ENCODE data around the gene MAT1A.

Gene MAT1A

DNA sequence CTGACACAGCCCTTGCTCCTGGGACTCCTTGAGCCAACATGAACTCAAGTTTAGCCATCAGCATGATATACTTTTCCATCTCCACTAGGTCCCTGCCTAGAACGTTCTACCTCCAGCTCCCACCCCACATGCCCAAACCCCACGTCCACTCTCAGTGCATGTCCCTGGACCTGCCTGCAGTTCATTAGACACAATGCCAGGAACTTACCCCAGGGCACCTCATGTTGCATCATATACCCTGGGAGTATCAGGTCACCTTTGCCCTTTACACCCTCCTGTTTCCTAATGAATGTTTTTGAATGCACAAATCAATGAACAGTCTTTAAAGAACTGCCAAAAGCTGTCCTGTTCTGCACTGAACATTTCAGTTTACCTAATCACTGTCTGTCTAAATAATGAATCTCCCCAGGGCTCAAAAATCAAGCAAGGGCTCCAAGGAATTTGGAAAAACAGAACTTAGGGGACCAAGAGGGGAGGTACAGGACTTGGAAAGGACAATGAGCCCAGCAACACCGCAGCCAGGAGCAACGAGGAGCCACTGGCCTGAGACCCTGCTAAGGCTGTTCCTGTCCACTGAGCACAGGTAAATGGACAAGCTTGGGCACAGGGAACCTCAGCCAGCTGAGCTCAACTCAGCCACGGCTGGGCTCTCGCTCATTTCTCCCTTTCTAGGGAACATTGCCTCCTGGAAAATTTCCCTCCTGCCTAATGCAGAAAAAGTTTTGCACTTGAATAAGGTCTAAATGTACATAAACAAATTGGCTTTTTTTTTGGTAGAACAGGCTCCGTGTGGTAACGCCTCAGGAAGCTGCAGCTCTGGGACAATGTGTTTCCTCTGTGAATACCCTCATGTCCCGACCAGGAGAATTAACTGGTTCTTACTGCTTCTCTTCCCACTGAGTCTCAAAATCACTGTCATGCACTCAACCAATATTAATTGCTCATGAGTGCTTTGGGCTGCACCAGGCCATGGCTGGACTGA is 7.4 kb downstream of the MAT1A start:
- FAIRE-seq = no peak

DNA sequence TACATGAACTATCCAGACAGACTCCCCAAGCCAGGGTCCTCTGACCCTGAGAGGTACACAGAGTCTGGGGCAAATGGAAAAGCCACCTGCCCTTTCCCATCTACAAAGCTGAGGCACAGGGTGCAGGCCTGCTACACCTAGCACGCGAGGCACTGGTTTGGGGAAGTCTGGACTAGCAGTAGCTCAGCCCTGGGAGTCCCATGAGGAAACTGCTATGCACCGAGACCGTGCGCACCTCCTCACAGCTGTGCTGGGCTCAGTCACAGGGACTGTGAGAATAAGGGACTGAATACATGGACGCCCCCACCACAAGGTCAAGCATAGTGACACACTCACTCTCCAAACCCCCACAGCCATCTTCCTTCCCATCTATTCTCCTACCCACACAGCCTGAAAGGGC is 8.2 kb downstream of the MAT1A start:
- no peak for FAIRE-seq

DNA sequence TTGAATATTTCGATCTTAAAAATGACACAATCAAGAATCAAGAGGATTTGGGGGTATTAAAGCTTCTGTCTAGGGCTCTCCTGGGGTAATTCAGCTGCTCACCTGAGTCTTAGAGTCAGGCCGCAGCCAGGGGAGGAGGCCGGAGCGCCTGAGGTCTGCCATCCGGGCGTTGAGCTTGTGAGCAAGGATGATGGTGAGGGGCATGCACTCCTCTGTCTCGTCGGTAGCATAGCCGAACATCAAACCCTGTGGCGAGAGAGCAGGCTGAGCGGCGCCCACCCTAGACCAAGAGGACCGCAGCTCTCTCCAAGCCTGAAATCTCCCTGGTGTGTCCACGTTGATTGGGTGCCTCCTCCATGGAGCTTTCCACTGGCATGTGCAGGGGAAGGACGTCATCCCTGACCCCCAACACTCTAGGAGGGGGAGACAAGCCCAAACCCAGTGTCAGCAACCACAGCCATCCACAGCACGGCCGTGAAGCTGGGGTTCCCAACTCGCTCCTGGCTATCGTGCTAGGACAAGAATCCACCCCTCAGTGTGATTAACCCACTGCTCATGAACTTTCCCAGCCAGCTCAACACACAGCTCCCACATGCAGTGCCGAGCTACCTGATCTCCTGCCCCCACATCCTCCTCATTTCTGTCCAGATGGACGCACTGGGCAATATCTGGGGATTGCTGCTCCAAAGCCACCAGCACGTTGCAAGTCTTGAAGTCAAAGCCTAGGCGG is 9.2 kb downstream of the MAT1A start:
- FAIRE-seq = no peak

DNA sequence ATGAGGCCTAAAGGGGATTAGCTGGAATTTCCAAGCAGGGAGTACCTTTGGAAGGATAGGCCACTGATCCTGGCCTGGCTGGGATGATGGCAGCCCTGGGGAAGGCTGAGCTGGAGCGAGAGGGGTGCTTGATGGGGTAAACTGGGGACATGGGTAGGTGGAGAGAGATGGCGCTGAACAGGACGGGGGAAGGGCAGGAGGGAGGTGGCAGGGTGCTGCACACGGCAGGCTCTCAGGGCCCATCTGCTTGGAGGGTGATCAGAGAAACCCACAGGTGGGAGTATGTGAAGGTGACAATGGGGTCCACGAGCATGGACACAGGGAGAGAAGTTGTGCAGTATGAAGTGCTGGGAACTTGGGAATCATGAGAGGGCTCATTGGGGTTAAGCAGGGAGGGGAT is 10.3 kb downstream of the MAT1A start:
- FAIRE-seq = no peak

DNA sequence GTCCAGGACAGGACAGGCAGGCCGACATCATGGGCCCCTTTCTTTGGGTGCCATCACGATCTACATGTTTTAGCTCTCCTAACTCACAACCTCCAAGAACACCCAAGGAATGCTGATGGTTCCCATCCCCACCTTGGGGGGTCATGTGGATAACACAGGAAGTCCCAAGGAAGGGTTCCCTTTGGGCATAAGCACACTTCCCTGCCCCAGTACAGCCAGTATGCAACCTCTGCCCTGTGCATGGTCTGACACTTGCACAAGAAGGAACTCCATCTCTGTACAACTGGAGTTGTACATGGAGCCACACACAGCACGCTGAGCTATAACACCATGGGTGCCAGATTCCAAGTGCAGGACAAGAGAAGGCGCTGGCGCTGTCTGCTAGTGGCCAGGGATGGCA is 11.0 kb downstream of the MAT1A start:
- no peak for FAIRE-seq

DNA sequence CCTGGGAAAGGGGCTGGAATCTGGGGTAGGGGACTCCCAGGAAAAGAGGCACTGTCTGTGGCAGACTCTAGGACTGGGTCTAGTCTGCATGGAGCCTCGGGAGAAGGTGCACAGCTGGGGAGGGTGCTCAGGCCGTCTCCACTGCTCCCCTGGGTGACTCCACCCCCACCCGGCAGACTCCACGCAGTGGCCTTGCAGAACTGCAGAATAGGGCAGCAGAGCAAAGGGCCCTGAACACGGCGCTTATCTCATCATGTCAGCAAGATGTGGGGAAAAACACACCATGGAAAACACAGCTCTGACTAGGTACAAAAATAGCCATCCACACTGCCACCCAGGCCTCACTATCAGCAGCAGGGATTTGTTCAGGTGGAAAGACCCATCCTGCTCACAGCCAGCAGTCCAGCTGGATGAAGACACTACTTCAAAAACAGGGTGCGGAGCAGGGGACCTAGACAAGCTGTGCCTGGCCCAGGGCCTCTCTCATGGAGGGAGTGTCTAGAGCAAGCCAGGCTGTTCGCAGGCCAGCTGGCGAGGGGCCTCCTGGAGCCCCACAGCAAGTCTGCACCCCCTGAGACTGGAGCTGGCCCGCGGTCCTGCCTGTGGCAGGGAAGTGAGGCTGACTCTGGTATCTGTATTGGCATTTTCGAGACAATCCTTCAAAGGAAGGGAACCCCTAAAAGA is 11.7 kb downstream of the MAT1A start:
- FAIRE-seq = no peak

DNA sequence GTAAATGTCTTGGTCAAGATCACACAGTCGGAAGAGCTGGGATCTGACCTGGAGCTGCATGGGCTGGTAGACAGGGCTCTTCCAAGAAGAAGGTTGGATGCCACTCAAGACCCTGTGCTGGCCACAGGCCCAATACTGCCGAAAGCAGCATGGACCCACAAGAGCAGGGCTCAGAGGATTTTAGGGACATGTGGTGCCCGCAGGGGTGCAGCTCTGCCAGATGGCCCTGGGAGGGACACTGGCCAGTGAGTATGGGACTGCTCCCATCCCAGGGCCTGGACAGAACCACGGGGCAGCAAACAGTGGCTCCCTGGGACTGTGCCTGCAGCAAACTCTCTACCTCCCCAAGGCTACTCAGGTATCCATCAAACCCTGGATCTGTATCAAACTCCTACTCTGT is 12.4 kb downstream of the MAT1A start:
- FAIRE-seq = no peak

DNA sequence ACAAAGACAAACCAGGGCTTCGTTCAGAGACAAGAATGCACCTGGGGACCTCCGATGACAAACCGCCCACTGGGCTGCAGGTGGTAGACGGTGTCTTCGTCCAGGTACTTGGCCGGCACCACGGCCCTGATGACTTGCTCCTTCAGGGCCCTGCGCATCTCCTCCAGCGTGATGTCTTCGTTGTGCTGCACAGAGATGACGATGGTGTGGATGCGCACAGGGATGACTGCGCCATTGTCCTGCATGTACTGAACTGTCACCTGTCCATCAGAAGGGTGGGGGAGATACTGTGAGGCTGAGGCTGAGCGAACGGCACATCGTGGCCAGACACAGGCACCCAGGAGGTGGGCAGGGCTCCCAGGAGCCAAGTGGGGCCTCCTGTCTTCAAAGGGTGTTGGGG is 13.1 kb downstream of the MAT1A start:
- no peak for FAIRE-seq

DNA sequence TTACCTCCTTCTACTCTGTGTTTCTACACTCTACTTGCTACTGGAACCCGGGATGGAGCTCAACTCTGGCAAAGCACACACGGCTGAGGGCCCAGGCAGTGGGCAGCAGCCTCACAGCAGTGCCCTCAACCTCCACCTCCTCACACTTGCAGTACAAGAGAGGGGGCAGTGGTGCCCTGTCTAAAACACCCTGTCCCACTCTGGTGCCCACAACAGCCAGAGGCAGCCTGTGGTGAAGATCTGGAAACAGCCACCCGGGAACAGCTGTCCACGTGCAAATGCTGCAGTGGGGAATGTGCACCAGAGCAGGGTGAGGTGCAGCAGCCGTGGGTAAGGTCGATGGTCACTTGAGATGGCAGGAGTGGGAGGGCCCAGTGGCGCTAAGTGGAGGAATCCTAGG is 13.7 kb downstream of the MAT1A start:
- FAIRE-seq = no peak

DNA sequence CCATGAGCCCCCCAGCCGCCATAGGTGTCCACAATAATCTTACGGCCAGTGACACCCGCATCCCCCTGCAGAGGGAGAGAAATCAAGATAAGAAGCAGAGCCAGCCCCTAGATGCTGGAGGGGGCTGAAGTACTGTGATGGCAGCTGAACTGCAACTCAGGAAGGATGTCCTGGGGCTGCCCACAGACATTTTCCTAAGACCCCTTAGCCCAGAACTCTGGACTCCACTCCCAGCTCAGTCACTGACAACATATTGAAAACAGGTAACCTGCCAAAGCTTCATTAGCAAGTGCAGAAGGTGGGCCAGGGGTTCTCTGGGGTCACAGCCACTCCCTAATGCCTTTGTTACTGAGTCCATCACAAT is 14.3 kb downstream of the MAT1A start:
- no peak for FAIRE-seq

DNA sequence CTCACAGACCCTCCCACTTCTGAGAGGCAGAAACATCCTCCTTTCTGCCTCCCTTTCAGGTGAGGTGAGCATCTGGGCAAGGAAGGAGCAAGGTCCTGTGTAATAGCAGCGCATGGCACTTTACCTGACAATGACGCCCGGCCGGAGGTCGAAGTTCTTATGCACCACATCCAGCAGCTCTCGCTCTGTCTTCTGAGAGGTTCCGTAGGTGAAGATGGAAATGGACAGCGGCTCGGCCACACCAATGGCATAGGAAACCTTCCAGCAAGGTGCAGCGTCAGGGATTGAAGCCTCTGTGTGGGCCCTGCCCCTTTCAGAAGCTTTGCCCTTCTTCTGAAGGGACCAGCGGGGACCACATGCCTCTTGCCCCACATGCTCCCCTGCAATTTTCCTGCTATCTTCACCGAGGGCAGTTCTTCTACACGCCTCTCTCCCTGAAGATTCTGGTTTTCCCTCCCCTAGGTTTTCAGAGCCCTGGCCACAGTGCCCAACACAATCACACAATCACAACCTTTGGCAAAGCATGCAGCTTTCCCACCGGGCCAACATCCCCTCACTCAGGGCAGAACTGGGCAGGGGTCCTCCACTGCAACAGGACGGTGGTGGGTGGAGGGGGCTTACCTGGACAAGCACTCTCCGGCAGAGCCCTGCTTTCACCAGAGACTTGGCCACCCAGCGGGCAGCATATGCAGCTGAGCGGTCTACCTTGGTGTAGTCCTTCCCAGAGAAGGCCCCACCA is 14.9 kb downstream of the MAT1A start:
- FAIRE-seq = no peak

DNA sequence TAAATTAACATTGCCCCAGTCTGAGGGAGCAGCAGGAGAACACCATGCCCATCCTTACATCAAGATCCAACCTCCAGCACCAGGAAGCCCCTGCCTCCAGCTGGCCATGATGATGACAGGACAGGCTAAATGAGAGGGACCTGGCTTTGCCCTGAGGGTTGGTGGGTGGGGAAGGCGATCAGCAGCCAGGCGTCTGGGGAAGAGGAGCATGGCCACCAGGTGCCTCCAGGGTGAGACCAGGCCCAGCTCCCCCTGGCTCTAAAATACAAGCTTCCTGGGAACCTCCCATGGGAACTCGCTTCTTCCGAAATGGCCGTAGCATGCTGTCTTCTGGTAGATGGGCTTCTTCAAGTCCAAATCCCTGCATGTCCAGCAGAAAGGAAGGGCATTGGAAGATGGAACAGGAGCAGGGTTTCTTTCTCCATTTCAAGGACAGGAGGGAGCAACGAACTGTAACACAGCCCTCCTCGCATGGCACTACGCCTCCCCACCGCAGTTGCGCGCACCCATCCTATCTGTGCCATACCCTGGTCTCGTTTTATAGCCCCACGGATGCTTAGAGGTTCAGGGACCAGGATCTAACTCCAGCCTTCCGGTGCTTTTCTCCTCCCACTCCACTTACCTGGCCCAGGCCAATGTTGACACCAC is 15.8 kb downstream of the MAT1A start:
- FAIRE-seq = no peak

DNA sequence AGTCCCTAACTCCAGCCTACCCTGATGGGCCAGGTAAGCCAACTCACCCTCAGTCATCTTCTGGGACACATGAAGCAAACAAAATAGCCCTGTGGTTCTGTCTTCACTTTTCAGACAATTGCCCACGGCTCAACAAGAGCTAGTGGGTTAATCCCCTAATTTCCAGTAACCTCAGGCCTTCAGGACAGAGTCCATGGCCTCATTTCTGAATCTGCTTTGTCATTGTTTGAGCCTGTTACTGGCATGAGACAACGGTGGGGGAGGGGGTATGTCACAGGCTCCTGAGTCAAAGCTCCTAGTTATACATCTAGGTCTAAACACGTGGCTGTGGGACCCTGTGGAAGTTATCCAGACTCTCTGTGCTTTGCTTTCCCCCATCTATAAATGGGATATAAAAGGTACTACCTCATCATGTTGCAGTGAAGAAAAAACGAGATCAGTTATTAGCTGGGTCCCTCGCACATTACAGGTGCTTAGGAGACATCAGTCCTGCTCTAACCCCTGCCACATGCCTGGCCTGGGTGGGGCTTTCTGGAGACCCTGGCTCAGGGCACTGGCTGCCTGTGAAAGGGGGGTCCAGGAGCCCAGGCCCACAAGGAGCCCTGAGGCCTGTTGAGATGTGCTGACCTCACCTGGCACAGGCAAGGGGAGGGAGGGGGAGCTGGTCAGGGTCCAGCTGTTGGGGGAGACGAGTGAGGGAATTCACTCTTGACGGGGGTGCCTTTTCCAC is 16.5 kb downstream of the MAT1A start:
- no peak for FAIRE-seq

DNA sequence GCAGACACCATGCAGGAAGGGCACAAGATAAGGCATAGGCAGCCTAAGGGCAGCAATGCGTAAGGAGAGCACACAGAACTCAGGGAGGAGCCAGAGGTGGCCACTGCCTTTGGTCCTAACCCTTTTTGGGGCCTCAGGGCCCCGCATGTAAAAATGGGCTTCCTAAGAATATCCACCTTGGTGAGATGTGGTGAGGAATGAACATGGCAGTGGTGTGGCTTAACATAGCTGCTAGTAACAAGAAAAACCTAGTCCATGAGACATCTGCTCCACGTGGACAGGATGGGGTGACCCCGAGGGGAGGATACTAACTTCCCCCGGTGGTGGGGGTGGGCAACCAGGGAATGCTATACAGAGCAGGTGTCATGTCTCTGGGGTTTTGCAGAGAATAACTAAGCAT is 18.0 kb downstream of the MAT1A start:
- no peak for FAIRE-seq

DNA sequence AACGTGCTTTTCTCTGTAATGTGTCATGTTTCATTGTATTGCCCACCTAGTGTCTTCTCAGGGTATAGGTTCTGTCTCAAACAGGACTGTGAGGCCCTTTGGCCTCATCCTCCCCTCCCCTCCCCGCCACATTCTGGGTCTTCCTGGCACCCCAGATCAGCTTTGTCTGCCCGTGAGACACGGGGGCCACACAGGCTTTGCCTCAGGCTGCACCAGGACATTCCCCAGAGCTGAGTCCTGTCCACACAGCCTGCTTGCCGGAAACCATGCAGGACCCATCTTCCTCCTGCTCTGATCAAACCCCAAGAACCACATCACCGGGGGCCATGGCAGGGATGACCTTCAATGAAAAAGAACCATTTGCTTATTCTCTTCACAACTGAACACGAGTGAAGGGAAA is 18.6 kb downstream of the MAT1A start:
- FAIRE-seq = no peak

DNA sequence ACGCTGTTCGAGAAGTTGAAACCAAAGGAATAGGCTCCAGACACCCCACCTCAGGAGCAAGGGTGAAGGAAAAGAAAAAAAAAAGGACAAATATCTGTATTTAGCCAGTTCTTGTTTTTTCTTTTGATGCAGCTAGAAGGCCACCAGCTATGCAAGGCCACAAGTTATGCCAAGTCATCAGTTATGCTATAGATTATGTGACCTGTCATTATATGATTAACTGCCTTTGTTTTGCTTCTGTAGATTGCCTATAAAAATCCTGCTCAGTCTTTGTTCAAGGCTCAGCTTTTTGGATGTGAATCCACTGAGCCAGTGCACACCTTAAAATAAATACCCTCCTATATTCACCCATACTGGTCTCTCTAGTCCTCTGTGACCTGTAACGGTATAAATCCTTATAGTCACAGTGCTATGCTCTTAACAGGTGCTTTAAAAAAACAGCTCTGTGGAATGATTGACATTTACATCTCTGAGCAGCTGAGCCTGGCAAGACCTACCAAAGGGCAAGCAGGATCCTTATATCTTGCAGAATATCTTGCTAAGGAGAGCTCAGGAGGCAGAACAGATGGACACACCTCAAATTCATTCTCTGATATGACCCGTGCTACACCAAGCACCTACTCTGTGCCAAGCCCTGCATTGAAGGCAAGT is 20.4 kb downstream of the MAT1A start:
- no peak for FAIRE-seq

DNA sequence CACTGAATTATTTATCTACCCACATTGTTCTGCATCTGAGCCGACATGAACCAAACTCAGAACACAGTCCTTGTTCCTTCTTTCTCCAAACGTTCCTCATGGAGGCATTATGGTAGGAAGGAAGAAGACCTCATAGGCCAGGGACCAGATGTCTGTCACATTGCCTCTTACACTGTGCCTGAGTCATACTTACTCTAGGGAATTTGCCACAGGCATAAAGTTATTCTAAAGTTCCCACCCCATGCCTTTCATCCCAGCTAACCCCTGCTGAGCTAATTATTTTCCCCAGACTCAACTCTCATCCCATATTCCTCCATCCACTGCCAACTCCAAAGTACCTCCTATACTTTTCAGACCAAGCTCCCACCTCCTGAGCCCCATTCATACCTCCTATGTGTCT is 21.2 kb downstream of the MAT1A start:
- FAIRE-seq = no peak

DNA sequence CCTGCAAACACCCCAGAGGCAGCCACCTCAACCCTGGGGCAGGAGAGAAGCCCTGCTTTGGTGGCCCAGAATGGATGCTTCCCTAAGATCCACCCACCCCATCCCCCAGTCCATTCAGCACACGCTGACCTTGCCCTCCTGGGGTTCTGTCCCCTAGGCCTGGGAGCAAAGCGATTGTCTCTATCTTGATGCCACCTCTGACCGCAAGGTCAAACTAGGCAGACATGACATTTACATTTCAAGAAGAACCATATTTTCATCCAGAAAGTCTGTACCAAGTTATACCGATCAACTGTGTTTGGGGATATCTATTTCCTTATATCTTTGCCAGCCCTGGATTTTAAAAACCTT is 23.0 kb downstream of the MAT1A start:
- no peak for FAIRE-seq

DNA sequence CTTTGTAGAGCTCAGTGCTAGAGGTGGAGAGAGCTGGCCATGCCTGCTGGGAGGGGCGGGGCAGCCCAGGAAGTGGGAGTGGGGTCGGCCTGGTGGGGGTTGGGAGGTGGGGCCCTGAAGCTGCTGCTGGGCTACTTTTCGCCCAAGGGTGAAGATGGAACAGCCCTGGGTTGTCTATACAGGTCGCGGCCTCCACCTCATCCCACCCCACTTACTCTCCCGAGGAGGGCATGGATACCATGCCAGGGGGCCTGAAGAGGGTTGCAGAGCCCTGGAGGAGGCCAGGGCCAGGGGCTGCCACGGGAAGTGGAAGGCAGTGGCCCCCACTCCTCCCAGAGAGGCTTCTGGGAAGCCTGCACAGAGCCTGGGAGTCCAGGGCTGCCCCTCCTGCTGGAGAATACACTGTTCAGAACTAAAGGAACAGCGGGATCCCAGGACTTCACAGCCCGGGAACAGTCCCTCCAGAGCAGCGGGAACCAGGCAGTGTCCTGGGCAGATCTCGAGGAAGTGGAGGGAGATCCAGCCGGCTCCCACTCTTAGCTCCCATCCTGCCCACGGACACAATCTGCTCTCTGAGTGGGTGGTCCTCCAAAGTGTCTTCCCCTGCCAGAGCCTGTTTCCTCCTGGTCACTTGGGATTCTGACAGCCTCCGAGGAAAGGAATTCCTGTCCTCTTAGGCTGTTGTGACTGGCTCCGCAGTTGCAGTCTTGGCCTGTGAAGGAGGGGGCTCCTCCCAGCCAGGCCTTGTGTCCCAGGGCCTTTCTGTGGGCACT is 23.5 kb downstream of the MAT1A start:
- no peak for FAIRE-seq

All from TTC549 (cell line).